ENCODE data around the gene RAB20. TPM values are rescaled to one million over a fixed set of nuclear protein-coding genes. Genes with fewer than 3 reads are reported as not detected.

The RAB20 gene
- total and polyA plus RNA-seq, 9 donors, result 14.5 to 32.6 (median 22.0) TPM

- Histone ChIP-seq H3K27me3 (no peaks in the 10 kb centered on the region), H3K27ac (no peak overlapping the region), H3K9me3 (no peaks in the 10 kb centered on the region), H3K4me3 (no peak overlapping the region), H3K4me1 (ENCODE audit: insufficient read depth) (no peaks in the 10 kb centered on the region), H3K36me3 (no peaks in the 10 kb centered on the region)
- WGBS, 3 donors, result 92 to 94% (median 92%) methylated on average over 11 of the region's 11 CpGs
- no peak for DNase-seq
- TF ChIP-seq POLR2A (IDR thresholded peaks at IDR 0.05) (no peak), EP300 (IDR thresholded peaks at IDR 0.05) (no peak), CTCF (IDR thresholded peaks at IDR 0.05) (no peak)
- intact Hi-C loops (cut with DNase I), result no loop called here
Observed at GRCh38 chr13:110576736-110577476, 15.4 kb upstream of the RAB20 start.

DNA sequence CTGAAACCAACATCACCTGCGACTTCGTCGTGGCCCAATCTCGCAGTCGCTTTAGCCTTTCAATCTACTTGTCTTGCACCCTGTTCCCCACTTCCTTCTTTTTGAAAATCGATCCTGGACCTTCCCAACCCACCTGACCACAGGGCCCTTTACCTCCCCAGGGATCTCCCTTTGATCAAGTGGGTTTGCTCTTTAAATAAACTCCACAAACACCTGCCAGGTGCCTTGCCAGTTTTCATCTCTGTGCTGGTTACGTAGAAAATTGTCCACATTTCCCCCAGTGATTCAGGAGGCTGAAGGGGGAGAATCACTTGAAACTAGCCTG lies 14.5 kb upstream of the RAB20 start:
- TF ChIP-seq POLR2A (IDR thresholded peaks at IDR 0.05) (no peak), CTCF (IDR thresholded peaks at IDR 0.05) (no peak), EP300 (IDR thresholded peaks at IDR 0.05) (no peak)
- no peak for DNase-seq
- H3K4me1 ChIP-seq (ENCODE audit: insufficient read depth), result no peaks in the 10 kb centered on the region
- WGBS, 3 donors, result 76 to 83% (median 81%) methylated on average over 7 of the region's 7 CpGs
- no peak overlapping the region for H3K4me3 ChIP-seq
- no peaks in the 10 kb centered on the region for H3K36me3 ChIP-seq
- intact Hi-C loops (cut with DNase I), result no loop called here
- no peak overlapping the region for H3K27ac ChIP-seq
- no peaks in the 10 kb centered on the region for H3K9me3 ChIP-seq
- H3K27me3 ChIP-seq, result no peaks in the 10 kb centered on the region

GRCh38 chr13:110575322-110576069 lies 14.0 kb upstream of the RAB20 start:
- 47 to 56% (median 49%) methylated on average over 15 of the region's 15 CpGs for WGBS, 3 donors
- no peak overlapping the region for H3K4me3 ChIP-seq
- TF ChIP-seq POLR2A (IDR thresholded peaks at IDR 0.05), result no peak
- no peak for TF ChIP-seq EP300 (IDR thresholded peaks at IDR 0.05)
- TF ChIP-seq CTCF (IDR thresholded peaks at IDR 0.05), result no peak
- H3K27me3 ChIP-seq, result no peaks in the 10 kb centered on the region
- H3K4me1 ChIP-seq (ENCODE audit: insufficient read depth), result no peaks in the 10 kb centered on the region
- intact Hi-C loops (cut with DNase I), result no loop called here
- H3K36me3 ChIP-seq, result no peaks in the 10 kb centered on the region
- no peak overlapping the region for H3K27ac ChIP-seq
- no peaks in the 10 kb centered on the region for H3K9me3 ChIP-seq
- no peak for DNase-seq

GRCh38 chr13:110574161-110574560 lies 12.6 kb upstream of the RAB20 start:
- Histone ChIP-seq H3K27ac (no peak overlapping the region), H3K36me3 (no peaks in the 10 kb centered on the region), H3K27me3 (no peaks in the 10 kb centered on the region), H3K4me3 (no peak overlapping the region), H3K4me1 (ENCODE audit: insufficient read depth) (no peaks in the 10 kb centered on the region), H3K9me3 (no peaks in the 10 kb centered on the region)
- WGBS, 3 donors, result 46 to 60% (median 55%) methylated on average over 9 of the region's 9 CpGs
- TF ChIP-seq POLR2A (IDR thresholded peaks at IDR 0.05), result no peak
- no peak for TF ChIP-seq EP300 (IDR thresholded peaks at IDR 0.05)
- TF ChIP-seq CTCF (IDR thresholded peaks at IDR 0.05), result no peak
- no peak for DNase-seq
- intact Hi-C loops (cut with DNase I), result no loop called here
